Measurements from ENCODE around the gene SMIM1. TPM values are rescaled to one million over a fixed set of nuclear protein-coding genes. Genes with fewer than 3 reads are reported as not detected.

Gene SMIM1
- total and polyA plus RNA-seq, 2 experiments from 2014 or later, result 3.2 to 7.2 TPM

GRCh38 chr1:3819771-3820200 is 47.2 kb downstream of the SMIM1 start:
- no peaks in the 10 kb centered on the region for H3F3A ChIP-seq (replicated peaks; ENCODE audit: low read depth)
- peaks cover 12% of the 10 kb centered on the region for H3K36me3 Mint-ChIP-seq (ENCODE audit: low read depth)
- DNase-seq (ENCODE audit: low spot score) (no peak), ATAC-seq (no peak)
- H4K20me1 ChIP-seq (replicated peaks; ENCODE audit: insufficient read depth), result no peaks in the 10 kb centered on the region
- no peak overlapping the region for H3K27ac ChIP-seq (ENCODE audit: low read depth)
- no peak overlapping the region for H3K4me3 ChIP-seq
- no peaks in the 10 kb centered on the region for H3K27me3 ChIP-seq (ENCODE audit: insufficient read depth)
- H3K79me2 ChIP-seq (replicated peaks; ENCODE audit: insufficient read depth), result no peaks in the 10 kb centered on the region
- no peaks in the 10 kb centered on the region for H3K9me2 ChIP-seq (ENCODE audit: insufficient read depth)
- no peak overlapping the region for H3K4me3 Mint-ChIP-seq
- no peaks in the 10 kb centered on the region for H3K9me3 Mint-ChIP-seq
- H3K36me3 ChIP-seq (ENCODE audit: insufficient read depth), result no peaks in the 10 kb centered on the region
- no peak overlapping the region for H2AFZ ChIP-seq
- TF ChIP-seq, protein P1, sequence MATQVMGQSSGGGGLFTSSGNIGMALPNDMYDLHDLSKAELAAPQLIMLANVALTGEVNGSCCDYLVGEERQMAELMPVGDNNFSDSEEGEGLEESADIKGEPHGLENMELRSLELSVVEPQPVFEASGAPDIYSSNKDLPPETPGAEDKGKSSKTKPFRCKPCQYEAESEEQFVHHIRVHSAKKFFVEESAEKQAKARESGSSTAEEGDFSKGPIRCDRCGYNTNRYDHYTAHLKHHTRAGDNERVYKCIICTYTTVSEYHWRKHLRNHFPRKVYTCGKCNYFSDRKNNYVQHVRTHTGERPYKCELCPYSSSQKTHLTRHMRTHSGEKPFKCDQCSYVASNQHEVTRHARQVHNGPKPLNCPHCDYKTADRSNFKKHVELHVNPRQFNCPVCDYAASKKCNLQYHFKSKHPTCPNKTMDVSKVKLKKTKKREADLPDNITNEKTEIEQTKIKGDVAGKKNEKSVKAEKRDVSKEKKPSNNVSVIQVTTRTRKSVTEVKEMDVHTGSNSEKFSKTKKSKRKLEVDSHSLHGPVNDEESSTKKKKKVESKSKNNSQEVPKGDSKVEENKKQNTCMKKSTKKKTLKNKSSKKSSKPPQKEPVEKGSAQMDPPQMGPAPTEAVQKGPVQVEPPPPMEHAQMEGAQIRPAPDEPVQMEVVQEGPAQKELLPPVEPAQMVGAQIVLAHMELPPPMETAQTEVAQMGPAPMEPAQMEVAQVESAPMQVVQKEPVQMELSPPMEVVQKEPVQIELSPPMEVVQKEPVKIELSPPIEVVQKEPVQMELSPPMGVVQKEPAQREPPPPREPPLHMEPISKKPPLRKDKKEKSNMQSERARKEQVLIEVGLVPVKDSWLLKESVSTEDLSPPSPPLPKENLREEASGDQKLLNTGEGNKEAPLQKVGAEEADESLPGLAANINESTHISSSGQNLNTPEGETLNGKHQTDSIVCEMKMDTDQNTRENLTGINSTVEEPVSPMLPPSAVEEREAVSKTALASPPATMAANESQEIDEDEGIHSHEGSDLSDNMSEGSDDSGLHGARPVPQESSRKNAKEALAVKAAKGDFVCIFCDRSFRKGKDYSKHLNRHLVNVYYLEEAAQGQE (IDR thresholded peaks at IDR 0.05; ENCODE audit: unreplicated experiment), result no peak
- no peak for TF ChIP-seq NANOG (IDR thresholded peaks at IDR 0.05; ENCODE audit: borderline replicate concordance)
- TF ChIP-seq EZH2 (IDR thresholded peaks at IDR 0.05; ENCODE audit: low read depth, unreplicated experiment), result no peak
- no peak for TF ChIP-seq EZH2phosphoT487 (IDR thresholded peaks at IDR 0.05; ENCODE audit: unreplicated experiment)
- TF ChIP-seq ZNF114 (CRISPR knock-in tag; IDR thresholded peaks at IDR 0.05), result no peak
- TF ChIP-seq CREB1 (CRISPR knock-in tag; IDR thresholded peaks at IDR 0.05; ENCODE audit: low read depth), result no peak
- TF ChIP-seq, protein P2, sequence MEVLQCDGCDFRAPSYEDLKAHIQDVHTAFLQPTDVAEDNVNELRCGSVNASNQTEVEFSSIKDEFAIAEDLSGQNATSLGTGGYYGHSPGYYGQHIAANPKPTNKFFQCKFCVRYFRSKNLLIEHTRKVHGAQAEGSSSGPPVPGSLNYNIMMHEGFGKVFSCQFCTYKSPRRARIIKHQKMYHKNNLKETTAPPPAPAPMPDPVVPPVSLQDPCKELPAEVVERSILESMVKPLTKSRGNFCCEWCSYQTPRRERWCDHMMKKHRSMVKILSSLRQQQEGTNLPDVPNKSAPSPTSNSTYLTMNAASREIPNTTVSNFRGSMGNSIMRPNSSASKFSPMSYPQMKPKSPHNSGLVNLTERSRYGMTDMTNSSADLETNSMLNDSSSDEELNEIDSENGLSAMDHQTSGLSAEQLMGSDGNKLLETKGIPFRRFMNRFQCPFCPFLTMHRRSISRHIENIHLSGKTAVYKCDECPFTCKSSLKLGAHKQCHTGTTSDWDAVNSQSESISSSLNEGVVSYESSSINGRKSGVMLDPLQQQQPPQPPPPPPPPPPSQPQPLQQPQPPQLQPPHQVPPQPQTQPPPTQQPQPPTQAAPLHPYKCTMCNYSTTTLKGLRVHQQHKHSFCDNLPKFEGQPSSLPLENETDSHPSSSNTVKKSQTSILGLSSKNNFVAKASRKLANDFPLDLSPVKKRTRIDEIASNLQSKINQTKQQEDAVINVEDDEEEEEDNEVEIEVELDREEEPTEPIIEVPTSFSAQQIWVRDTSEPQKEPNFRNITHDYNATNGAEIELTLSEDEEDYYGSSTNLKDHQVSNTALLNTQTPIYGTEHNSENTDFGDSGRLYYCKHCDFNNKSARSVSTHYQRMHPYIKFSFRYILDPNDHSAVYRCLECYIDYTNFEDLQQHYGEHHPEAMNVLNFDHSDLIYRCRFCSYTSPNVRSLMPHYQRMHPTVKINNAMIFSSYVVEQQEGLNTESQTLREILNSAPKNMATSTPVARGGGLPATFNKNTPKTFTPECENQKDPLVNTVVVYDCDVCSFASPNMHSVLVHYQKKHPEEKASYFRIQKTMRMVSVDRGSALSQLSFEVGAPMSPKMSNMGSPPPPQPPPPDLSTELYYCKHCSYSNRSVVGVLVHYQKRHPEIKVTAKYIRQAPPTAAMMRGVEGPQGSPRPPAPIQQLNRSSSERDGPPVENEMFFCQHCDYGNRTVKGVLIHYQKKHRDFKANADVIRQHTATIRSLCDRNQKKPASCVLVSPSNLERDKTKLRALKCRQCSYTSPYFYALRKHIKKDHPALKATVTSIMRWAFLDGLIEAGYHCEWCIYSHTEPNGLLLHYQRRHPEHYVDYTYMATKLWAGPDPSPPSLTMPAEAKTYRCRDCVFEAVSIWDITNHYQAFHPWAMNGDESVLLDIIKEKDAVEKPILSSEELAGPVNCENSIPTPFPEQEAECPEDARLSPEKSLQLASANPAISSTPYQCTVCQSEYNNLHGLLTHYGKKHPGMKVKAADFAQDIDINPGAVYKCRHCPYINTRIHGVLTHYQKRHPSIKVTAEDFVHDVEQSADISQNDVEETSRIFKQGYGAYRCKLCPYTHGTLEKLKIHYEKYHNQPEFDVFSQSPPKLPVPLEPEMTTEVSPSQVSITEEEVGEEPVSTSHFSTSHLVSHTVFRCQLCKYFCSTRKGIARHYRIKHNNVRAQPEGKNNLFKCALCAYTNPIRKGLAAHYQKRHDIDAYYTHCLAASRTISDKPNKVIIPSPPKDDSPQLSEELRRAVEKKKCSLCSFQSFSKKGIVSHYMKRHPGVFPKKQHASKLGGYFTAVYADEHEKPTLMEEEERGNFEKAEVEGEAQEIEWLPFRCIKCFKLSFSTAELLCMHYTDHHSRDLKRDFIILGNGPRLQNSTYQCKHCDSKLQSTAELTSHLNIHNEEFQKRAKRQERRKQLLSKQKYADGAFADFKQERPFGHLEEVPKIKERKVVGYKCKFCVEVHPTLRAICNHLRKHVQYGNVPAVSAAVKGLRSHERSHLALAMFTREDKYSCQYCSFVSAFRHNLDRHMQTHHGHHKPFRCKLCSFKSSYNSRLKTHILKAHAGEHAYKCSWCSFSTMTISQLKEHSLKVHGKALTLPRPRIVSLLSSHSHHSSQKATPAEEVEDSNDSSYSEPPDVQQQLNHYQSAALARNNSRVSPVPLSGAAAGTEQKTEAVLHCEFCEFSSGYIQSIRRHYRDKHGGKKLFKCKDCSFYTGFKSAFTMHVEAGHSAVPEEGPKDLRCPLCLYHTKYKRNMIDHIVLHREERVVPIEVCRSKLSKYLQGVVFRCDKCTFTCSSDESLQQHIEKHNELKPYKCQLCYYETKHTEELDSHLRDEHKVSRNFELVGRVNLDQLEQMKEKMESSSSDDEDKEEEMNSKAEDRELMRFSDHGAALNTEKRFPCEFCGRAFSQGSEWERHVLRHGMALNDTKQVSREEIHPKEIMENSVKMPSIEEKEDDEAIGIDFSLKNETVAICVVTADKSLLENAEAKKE (CRISPR knock-in tag; IDR thresholded peaks at IDR 0.05), result no peak
- no peak for TF ChIP-seq STAT1 (IDR thresholded peaks at IDR 0.05; ENCODE audit: unreplicated experiment)
- TF ChIP-seq, protein P3, sequence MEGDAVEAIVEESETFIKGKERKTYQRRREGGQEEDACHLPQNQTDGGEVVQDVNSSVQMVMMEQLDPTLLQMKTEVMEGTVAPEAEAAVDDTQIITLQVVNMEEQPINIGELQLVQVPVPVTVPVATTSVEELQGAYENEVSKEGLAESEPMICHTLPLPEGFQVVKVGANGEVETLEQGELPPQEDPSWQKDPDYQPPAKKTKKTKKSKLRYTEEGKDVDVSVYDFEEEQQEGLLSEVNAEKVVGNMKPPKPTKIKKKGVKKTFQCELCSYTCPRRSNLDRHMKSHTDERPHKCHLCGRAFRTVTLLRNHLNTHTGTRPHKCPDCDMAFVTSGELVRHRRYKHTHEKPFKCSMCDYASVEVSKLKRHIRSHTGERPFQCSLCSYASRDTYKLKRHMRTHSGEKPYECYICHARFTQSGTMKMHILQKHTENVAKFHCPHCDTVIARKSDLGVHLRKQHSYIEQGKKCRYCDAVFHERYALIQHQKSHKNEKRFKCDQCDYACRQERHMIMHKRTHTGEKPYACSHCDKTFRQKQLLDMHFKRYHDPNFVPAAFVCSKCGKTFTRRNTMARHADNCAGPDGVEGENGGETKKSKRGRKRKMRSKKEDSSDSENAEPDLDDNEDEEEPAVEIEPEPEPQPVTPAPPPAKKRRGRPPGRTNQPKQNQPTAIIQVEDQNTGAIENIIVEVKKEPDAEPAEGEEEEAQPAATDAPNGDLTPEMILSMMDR (conservative IDR thresholded peaks at IDR 0.05; ENCODE audit: low read depth in 2 of 2), result no peak
- TF ChIP-seq POLR2AphosphoS5 (IDR thresholded peaks at IDR 0.05; ENCODE audit: low read depth), result no peak
- H3K27me3 Mint-ChIP-seq (ENCODE audit: insufficient read depth, low read depth, poor library complexity), result peaks cover 7% of the 10 kb centered on the region
- H3K4me1 ChIP-seq (ENCODE audit: insufficient read depth), result no peaks in the 10 kb centered on the region
- no peaks in the 10 kb centered on the region; the same call in 2 of the 3 replicates for H3K4me1 Mint-ChIP-seq
- H3K4me2 ChIP-seq, result no peak overlapping the region
- no peak overlapping the region for H3K27ac Mint-ChIP-seq

Measured in GM23338 (cell line).